ENCODE data around the gene KCNJ10.

KCNJ10 gene

GRCh38 chr1:160099716-160100375 lies 29.9 kb upstream of the KCNJ10 start:
- no peak for DNase-seq (ENCODE audit: low read depth in 2 of 2)

GRCh38 chr1:160098852-160099561 lies 29.0 kb upstream of the KCNJ10 start:
- DNase-seq (ENCODE audit: low read depth in 2 of 2) = peak; percentile 97

- DNase-seq (ENCODE audit: low read depth in 2 of 2) = peak; percentile 89
Measured at GRCh38 chr1:160097911-160098851, 28.2 kb upstream of the KCNJ10 start, which contains the start of gene IGSF8. Gene IGSF8 (minus strand): TSS chr1:160098619. CDS start chr1:160098472, 147 bp downstream.

GRCh38 chr1:160097151-160097910 lies 27.4 kb upstream of the KCNJ10 start:
- no peak for DNase-seq (ENCODE audit: low read depth in 2 of 2)

- no peak for DNase-seq (ENCODE audit: low read depth in 2 of 2)
Measured at GRCh38 chr1:160096274-160097116, 26.5 kb upstream of the KCNJ10 start.

- DNase-seq (ENCODE audit: low read depth in 2 of 2) = no peak
Measured at GRCh38 chr1:160095382-160096105, 25.6 kb upstream of the KCNJ10 start.

- DNase-seq (ENCODE audit: low read depth in 2 of 2) = no peak
Measured at GRCh38 chr1:160094806-160095205, 24.8 kb upstream of the KCNJ10 start.

- no peak for DNase-seq (ENCODE audit: low read depth in 2 of 2)
Measured at GRCh38 chr1:160094291-160094625, 24.3 kb upstream of the KCNJ10 start.

GRCh38 chr1:160093624-160094290 lies 23.8 kb upstream of the KCNJ10 start:
- no peak for DNase-seq (ENCODE audit: low read depth in 2 of 2)

GRCh38 chr1:160093069-160093395 lies 23.1 kb upstream of the KCNJ10 start:
- no peak for DNase-seq (ENCODE audit: low read depth in 2 of 2)

- DNase-seq (ENCODE audit: low read depth in 2 of 2) = no peak
Measured at GRCh38 chr1:160092366-160093068, 22.6 kb upstream of the KCNJ10 start.

- DNase-seq (ENCODE audit: low read depth in 2 of 2) = no peak
Measured at GRCh38 chr1:160091666-160092223, 21.8 kb upstream of the KCNJ10 start.

GRCh38 chr1:160090760-160091159 lies 20.8 kb upstream of the KCNJ10 start:
- no peak for DNase-seq (ENCODE audit: low read depth in 2 of 2)

- no peak for DNase-seq (ENCODE audit: low read depth in 2 of 2)
Measured at GRCh38 chr1:160089883-160090282, 19.9 kb upstream of the KCNJ10 start.

GRCh38 chr1:160087118-160087662 lies 17.2 kb upstream of the KCNJ10 start:
- DNase-seq (ENCODE audit: low read depth in 2 of 2) = no peak

- no peak for DNase-seq (ENCODE audit: low read depth in 2 of 2)
Measured at GRCh38 chr1:160086456-160086892, 16.5 kb upstream of the KCNJ10 start.

GRCh38 chr1:160085686-160086455 lies 15.9 kb upstream of the KCNJ10 start:
- DNase-seq (ENCODE audit: low read depth in 2 of 2) = peak; percentile 49 to 62

Measured in stimulated activated CD8-positive, alpha-beta memory T cell treated with anti-CD3 and anti-CD28 coated beads, Interleukin-7, amount 100 ng/mL, for 1 hour (primary cell).